Mammary epithelial cell (primary cell): ENCODE data around the gene DUSP10.

Experiments
- CTCF ChIP-seq, 2 donors: IDR thresholded peaks in 1 of 2; conservative IDR thresholded peaks in 1 of 2; 2 replicates each; pipeline ENCODE4 v1.5.1; 2011 to 2012; ENCODE audit warnings: inconsistent platforms in 2 of 2, low read length in 2 of 2, mild to moderate bottlenecking in 2 of 2, control low read depth in 1 of 2, low read depth in 1 of 2; ENCODE audit not compliant: insufficient read depth in 1 of 2; ENCODE audit errors: extremely low read depth in 1 of 2
- EZH2 ChIP-seq: IDR thresholded peaks from 2 replicates; pipeline ENCODE4 v1.6.1; 2012; ENCODE audit warnings: low read length, inconsistent platforms, borderline replicate concordance

GRCh38 chr1:221675880-221676800 is 65.7 kb downstream of the DUSP10 start:
- no peak for TF ChIP-seq CTCF (conservative IDR thresholded peaks at IDR 0.05 in 1 of 2, IDR thresholded peaks at IDR 0.05 in 1 of 2; ENCODE audit: extremely low read depth in 1 of 2, insufficient read depth in 1 of 2, low read depth in 1 of 2, low read length in 2 of 2)
- TF ChIP-seq EZH2 = no peak
